ENCODE measurements around the gene RFX2. TPM values are rescaled to one million over a fixed set of nuclear protein-coding genes. Genes with fewer than 3 reads are reported as not detected.

The RFX2 gene
- total and polyA plus RNA-seq, 10 of the 15 experiments (the other 5 are each of a cell fraction or from before 2014, with no cell fraction given): 3.2 to 9.8 (median 4.7) TPM

- CTCF ChIA-PET: interaction anchor here (0.8 to 3.3 kb wide), 9 partner anchors 9 to 148 kb away, joined by 3 to 24 read pairs (median 3); no protein-coding TSS in a partner anchor
- WGBS (ENCODE audit: insufficient coverage, insufficient replicate concordance, low lambda C conversion rate, missing lambda C conversion rate): 0% methylated on average over 1 of the region's 1 CpG
Observed at GRCh38 chr19:6115992-6116391, 5.7 kb upstream of the RFX2 start.

More at GRCh38 chr19:6115992-6116391, 5.7 kb upstream of the RFX2 start:
- Histone ChIP-seq H3K4me3 (no peak overlapping the region), H2AFZ (ENCODE audit: control insufficient read depth, low read depth, low read length) (no peak overlapping the region), H3K79me2 (ENCODE audit: control insufficient read depth, insufficient read depth, low read length) (no peaks in the 10 kb centered on the region), H3K9me3 (replicated peaks; ENCODE audit: control insufficient read depth, insufficient read depth, low read length) (peaks cover 4% of the 10 kb centered on the region; the same call in 2 of the 3 replicates), H3K9ac (ENCODE audit: control insufficient read depth, insufficient read depth, low read length) (no peak overlapping the region), H3K27ac (ENCODE audit: control insufficient read depth, insufficient read depth) (no peak overlapping the region), H4K20me1 (ENCODE audit: control insufficient read depth, insufficient read depth) (no peaks in the 10 kb centered on the region), H3K4me1 (ENCODE audit: control insufficient read depth, insufficient read depth, low read length) (peaks cover 10% of the 10 kb centered on the region; the same call in 1 of the 2 replicates), H3K27me3 (replicated peaks in 1 of 2; ENCODE audit: control insufficient read depth in 2 of 2, insufficient read depth in 2 of 2, low read length in 1 of 2) (no peaks in the 10 kb centered on the region), H3K4me2 (ENCODE audit: control insufficient read depth, insufficient read depth) (no peak overlapping the region), H3K36me3 (ENCODE audit: control insufficient read depth in 2 of 2, insufficient read depth in 2 of 2, low read length in 1 of 2) (no peaks in the 10 kb centered on the region)
- SMC1A ChIA-PET (ENCODE audit: uncharacterized antibody, unreplicated experiment): interaction anchor here (1.1 to 3.5 kb wide), 5 partner anchors 10 to 78 kb away, joined by 3 to 17 read pairs (median 5); no protein-coding TSS in a partner anchor
- DNase-seq (ENCODE audit: low read depth, low spot score): no peak
- TF ChIP-seq, protein P1, sequence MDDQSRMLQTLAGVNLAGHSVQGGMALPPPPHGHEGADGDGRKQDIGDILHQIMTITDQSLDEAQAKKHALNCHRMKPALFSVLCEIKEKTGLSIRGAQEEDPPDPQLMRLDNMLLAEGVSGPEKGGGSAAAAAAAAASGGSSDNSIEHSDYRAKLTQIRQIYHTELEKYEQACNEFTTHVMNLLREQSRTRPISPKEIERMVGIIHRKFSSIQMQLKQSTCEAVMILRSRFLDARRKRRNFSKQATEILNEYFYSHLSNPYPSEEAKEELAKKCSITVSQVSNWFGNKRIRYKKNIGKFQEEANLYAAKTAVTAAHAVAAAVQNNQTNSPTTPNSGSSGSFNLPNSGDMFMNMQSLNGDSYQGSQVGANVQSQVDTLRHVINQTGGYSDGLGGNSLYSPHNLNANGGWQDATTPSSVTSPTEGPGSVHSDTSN (IDR thresholded peaks at IDR 0.05; ENCODE audit: insufficient replicate concordance, low read depth, low read length): no peak
- no peak for TF ChIP-seq SMARCA5 (IDR thresholded peaks at IDR 0.05)
- TF ChIP-seq, protein P2, sequence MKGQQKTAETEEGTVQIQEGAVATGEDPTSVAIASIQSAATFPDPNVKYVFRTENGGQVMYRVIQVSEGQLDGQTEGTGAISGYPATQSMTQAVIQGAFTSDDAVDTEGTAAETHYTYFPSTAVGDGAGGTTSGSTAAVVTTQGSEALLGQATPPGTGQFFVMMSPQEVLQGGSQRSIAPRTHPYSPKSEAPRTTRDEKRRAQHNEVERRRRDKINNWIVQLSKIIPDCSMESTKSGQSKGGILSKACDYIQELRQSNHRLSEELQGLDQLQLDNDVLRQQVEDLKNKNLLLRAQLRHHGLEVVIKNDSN (IDR thresholded peaks at IDR 0.05; ENCODE audit: borderline replicate concordance, extremely low read length, insufficient read depth, low read depth, low read length): no peak
- no peak for TF ChIP-seq NR2C2 (IDR thresholded peaks at IDR 0.05; ENCODE audit: borderline replicate concordance, control insufficient read depth, insufficient read length, low read depth)
- TF ChIP-seq MAX (IDR thresholded peaks at IDR 0.05; ENCODE audit: low read depth, low read length): no peak
- TF ChIP-seq, protein P3, sequence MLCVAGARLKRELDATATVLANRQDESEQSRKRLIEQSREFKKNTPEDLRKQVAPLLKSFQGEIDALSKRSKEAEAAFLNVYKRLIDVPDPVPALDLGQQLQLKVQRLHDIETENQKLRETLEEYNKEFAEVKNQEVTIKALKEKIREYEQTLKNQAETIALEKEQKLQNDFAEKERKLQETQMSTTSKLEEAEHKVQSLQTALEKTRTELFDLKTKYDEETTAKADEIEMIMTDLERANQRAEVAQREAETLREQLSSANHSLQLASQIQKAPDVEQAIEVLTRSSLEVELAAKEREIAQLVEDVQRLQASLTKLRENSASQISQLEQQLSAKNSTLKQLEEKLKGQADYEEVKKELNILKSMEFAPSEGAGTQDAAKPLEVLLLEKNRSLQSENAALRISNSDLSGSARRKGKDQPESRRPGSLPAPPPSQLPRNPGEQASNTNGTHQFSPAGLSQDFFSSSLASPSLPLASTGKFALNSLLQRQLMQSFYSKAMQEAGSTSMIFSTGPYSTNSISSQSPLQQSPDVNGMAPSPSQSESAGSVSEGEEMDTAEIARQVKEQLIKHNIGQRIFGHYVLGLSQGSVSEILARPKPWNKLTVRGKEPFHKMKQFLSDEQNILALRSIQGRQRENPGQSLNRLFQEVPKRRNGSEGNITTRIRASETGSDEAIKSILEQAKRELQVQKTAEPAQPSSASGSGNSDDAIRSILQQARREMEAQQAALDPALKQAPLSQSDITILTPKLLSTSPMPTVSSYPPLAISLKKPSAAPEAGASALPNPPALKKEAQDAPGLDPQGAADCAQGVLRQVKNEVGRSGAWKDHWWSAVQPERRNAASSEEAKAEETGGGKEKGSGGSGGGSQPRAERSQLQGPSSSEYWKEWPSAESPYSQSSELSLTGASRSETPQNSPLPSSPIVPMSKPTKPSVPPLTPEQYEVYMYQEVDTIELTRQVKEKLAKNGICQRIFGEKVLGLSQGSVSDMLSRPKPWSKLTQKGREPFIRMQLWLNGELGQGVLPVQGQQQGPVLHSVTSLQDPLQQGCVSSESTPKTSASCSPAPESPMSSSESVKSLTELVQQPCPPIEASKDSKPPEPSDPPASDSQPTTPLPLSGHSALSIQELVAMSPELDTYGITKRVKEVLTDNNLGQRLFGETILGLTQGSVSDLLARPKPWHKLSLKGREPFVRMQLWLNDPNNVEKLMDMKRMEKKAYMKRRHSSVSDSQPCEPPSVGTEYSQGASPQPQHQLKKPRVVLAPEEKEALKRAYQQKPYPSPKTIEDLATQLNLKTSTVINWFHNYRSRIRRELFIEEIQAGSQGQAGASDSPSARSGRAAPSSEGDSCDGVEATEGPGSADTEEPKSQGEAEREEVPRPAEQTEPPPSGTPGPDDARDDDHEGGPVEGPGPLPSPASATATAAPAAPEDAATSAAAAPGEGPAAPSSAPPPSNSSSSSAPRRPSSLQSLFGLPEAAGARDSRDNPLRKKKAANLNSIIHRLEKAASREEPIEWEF (IDR thresholded peaks at IDR 0.05; ENCODE audit: insufficient replicate concordance, low read depth, low read length): no peak
- TF ChIP-seq HDAC2 (IDR thresholded peaks at IDR 0.05): no peak
- no peak for TF ChIP-seq MTA3 (IDR thresholded peaks at IDR 0.05; ENCODE audit: borderline replicate concordance, low read length)
- no peak for TF ChIP-seq STAT1 (conservative IDR thresholded peaks at IDR 0.05)
- no peak for TF ChIP-seq HSF1 (IDR thresholded peaks at IDR 0.05; ENCODE audit: low read depth, low read length)
- TF ChIP-seq FOS (IDR thresholded peaks at IDR 0.05; ENCODE audit: borderline replicate concordance, extremely low read depth, insufficient read length): no peak
- no peak for TF ChIP-seq CHD2 (IDR thresholded peaks at IDR 0.05; ENCODE audit: borderline replicate concordance, low read depth, low read length)
- no peak for TF ChIP-seq SP1 (IDR thresholded peaks at IDR 0.05; ENCODE audit: low read depth, low read length)
- TF ChIP-seq RB1 (IDR thresholded peaks at IDR 0.05; ENCODE audit: borderline replicate concordance): no peak
- TF ChIP-seq SIN3A (IDR thresholded peaks at IDR 0.05; ENCODE audit: low read depth, low read length): no peak
- in situ Hi-C loops (cut with MboI) (no loop called here), intact Hi-C loops (cut with micrococcal nuclease; ENCODE audit: unreplicated experiment) (no loop called here)
- no peak for FAIRE-seq
- RAD21 ChIA-PET (ENCODE audit: unreplicated experiment): interaction anchor here (1.2 to 2.1 kb wide), 4 partner anchors 10 to 67 kb away, joined by 3 to 11 read pairs (median 5); no protein-coding TSS in a partner anchor
- ATAC-seq: no peak
- POLR2A ChIA-PET: interaction anchor here (0.6 kb wide), 1 partner anchor 17 kb away, joined by 3 read pairs; no protein-coding TSS in a partner anchor
- BruUV-seq (replicated peaks): no TSS peak
